ENCODE data around the gene ITGA11.

Gene ITGA11

GRCh38 chr15:68396068-68396467 is 35.9 kb downstream of the ITGA11 start:
- no peak overlapping the region for H3K27ac Mint-ChIP-seq
- no peak for ATAC-seq (replicated peaks)
- H3K4me3 Mint-ChIP-seq: no peak overlapping the region
- DNase-seq: no peak
- no peaks in the 10 kb centered on the region for H3K4me1 Mint-ChIP-seq (ENCODE audit: low read depth in 2 of 2)
- H3K27me3 Mint-ChIP-seq: peaks cover 0 to 50% of the 10 kb centered on the region in 2 donors
- H3K36me3 Mint-ChIP-seq (ENCODE audit: insufficient read depth): no peaks in the 10 kb centered on the region
- no peaks in the 10 kb centered on the region for H3K9me3 Mint-ChIP-seq

- peaks cover 0 to 62% of the 10 kb centered on the region in 2 donors for H3K27me3 Mint-ChIP-seq
- H3K9me3 Mint-ChIP-seq: no peaks in the 10 kb centered on the region
- ATAC-seq (replicated peaks) (no peak), DNase-seq (no peak)
- no peak overlapping the region for H3K4me3 Mint-ChIP-seq
- H3K36me3 Mint-ChIP-seq (ENCODE audit: insufficient read depth): no peaks in the 10 kb centered on the region
- no peak overlapping the region for H3K27ac Mint-ChIP-seq
- no peaks in the 10 kb centered on the region for H3K4me1 Mint-ChIP-seq (ENCODE audit: low read depth in 2 of 2)
Observed at GRCh38 chr15:68391121-68391520, 40.8 kb downstream of the ITGA11 start.

GRCh38 chr15:68389936-68390817 is 41.8 kb downstream of the ITGA11 start:
- Mint-ChIP-seq H3K4me1 (ENCODE audit: low read depth in 2 of 2) (no peaks in the 10 kb centered on the region), H3K4me3 (no peak overlapping the region), H3K27ac (no peak overlapping the region), H3K36me3 (ENCODE audit: insufficient read depth) (no peaks in the 10 kb centered on the region), H3K27me3 (peaks cover 0 to 52% of the 10 kb centered on the region in 2 donors), H3K9me3 (no peaks in the 10 kb centered on the region)
- no peak for DNase-seq
- ATAC-seq (replicated peaks): no peak

DNA sequence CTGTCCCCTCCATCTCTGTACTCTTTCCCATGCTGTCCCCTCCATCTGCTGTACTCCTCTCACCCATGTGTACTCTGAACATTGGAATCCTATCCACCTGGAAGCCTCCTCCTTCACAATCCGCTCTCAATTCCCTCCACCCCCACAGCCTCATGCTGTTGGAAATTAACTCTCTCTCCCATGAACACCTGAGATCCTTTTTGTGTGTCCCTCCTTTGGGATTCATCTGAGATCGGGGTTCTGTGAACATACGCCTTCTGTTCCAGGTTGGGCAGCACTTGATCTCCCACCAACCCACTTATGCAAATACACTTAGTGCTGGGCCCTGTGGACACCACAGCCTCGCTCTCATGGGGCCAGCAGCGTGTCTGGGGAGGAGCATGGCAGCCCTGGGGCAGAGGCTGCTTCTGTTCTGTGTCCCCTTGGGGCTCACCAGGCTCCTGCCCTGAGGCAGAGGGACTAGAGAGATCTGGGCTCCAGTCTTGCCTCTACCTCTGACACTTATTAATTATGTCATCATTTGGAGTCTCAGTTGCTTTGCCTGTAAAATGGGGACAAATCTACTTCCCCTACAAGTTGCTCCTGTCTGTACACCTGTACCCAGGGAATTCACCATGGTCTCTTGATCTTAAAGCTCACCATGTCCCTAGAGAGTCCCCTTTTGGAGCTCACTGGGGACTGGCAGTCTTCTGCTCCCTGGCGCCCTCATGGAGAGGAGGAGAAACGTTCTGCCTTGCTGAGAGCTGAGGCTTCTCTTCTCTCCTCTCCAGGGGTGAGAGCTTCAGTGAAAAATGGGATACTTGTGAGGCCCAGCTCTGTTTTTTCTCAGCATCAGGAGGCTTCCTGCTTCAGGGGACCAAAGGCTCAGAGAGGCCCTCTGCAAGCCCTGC is 42.7 kb downstream of the ITGA11 start:
- Mint-ChIP-seq H3K4me3 (no peak overlapping the region), H3K27me3 (peaks cover 0 to 44% of the 10 kb centered on the region in 2 donors), H3K9me3 (no peaks in the 10 kb centered on the region), H3K36me3 (ENCODE audit: insufficient read depth) (no peaks in the 10 kb centered on the region), H3K4me1 (ENCODE audit: low read depth in 2 of 2) (no peaks in the 10 kb centered on the region), H3K27ac (no peak overlapping the region)
- no peak for ATAC-seq (replicated peaks)
- no peak for DNase-seq

DNA sequence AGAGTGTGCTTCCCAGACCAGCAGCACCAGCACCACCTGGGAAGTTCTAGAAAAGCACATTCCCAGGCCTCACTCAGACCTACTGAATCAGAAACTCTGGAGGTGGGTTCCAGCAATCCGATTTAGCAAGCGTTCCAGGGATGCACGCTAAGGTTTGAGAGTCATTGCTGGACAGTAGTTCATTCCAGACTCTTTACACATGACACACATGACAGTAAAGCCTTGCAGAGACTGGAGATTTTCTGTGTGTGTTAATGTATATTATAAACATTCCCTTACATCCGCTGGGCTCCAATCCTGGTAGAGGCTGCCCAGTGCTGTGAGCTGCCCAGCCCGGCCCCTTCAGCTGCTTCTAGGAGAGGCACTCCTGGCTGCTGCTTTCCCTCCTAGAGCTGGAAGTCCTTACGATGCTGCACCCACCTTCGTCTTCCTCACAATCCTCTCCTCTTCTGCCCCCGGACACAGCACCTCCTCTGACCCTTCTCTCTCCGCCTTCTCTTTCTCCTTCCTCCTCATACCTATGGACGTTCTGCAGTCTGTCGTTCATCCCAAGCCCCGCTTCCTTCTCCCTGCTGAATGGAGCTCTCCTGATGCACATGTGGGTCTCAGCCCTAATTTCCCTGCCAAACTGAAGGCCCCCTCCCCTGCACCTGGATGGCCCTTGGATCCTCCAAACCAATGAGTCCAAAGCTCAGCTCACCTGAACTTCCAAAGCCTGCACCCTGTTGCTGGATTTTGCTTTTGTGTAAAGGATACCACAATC is 44.4 kb downstream of the ITGA11 start:
- Mint-ChIP-seq H3K27me3 (peaks cover 9 to 33% of the 10 kb centered on the region in 2 donors), H3K27ac (no peak overlapping the region), H3K36me3 (ENCODE audit: insufficient read depth) (peaks cover under 1% of the 10 kb centered on the region), H3K9me3 (no peaks in the 10 kb centered on the region), H3K4me3 (no peak overlapping the region), H3K4me1 (ENCODE audit: low read depth in 2 of 2) (no peaks in the 10 kb centered on the region)
- DNase-seq: no peak
- no peak for ATAC-seq (replicated peaks)

DNA sequence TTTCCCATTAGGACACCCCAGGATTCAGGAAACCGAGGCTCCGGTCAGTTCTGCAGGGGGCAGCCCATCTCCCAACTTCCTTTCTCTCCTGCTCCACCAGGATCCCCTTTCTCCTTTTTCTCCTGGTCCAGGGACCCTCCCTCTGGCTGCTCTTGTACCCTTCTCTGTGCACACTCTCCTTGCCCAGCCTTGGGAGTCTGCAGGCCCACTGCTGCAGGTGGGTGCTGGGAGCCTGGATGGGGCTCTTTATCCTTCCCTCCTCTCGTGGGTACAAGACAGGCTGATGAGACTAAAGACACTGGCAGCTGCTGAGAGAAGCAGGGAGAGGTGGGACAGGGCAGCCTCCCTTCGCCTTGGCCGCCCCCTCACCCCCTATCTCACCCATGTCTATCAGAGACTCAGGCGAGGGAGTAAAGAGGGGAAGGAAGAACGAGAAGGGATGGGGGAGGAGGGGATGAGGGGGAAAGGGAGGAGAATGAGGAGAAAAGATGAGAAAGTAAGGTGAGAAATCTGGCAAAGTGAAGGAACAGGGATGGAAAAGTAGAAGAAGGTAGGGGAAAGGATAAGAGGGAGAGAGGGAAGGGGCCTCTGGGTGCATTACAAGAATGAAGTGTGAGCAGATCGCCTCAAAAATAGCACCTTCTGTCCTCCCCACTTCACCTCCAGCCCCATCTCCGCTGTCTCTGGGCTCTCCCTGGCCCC is 45.2 kb downstream of the ITGA11 start:
- H3K9me3 Mint-ChIP-seq: no peaks in the 10 kb centered on the region
- H3K36me3 Mint-ChIP-seq (ENCODE audit: insufficient read depth): peaks cover 2% of the 10 kb centered on the region
- no peak overlapping the region for H3K4me3 Mint-ChIP-seq
- peaks cover 9 to 27% of the 10 kb centered on the region in 2 donors for H3K27me3 Mint-ChIP-seq
- H3K4me1 Mint-ChIP-seq (ENCODE audit: low read depth in 2 of 2): no peaks in the 10 kb centered on the region
- DNase-seq (no peak), ATAC-seq (replicated peaks) (no peak)
- H3K27ac Mint-ChIP-seq: no peak overlapping the region

DNA sequence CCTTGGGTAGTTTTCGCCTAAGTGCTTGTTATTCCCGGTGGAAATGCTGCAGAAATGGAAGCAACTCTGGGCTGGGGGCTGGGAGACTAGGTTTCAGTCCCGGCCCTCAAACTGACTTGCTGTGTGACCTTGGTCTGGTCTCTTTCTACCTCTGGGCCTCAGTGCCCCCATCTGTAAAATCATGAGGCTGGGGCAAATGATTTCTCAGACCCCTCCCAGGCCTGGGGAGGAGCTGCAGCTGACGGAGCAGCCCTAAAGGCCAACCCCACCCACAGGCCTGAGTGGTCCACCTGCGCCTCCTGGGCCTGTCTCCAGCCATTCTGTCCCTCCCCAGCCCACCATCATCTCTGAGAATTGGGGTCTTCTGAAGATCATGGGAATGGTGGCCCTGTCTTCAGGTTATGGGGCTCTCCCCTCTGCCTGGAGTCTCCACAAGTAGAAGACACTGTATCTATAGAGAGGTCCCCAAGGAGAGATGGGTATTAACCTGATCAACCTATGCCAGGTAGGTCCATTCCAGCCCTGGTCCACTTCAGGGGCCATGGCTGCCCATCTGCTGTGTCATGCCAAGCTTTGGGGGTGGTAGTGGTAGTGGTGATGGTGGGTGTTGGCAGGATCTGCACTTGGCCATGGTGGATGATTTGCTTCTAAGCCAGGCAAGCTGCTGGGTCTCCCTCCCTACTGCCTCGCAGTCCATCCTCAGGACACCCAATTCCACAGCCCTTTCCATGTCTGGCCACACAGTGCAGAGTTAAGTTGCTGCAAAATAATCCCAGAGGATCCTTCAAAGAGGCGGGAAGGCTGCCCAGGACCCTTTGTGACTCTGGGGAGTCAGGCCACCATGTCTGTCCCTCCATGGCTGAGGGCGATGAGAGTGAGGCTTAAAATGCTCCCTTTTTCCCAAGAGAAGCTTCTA is 46.0 kb downstream of the ITGA11 start:
- no peak overlapping the region for H3K27ac Mint-ChIP-seq
- no peak overlapping the region for H3K4me3 Mint-ChIP-seq
- H3K9me3 Mint-ChIP-seq: no peaks in the 10 kb centered on the region
- no peak for ATAC-seq (replicated peaks)
- peaks cover 2% of the 10 kb centered on the region for H3K36me3 Mint-ChIP-seq (ENCODE audit: insufficient read depth)
- no peaks in the 10 kb centered on the region for H3K4me1 Mint-ChIP-seq (ENCODE audit: low read depth in 2 of 2)
- peaks cover 9 to 22% of the 10 kb centered on the region in 2 donors for H3K27me3 Mint-ChIP-seq
- DNase-seq: no peak

DNA sequence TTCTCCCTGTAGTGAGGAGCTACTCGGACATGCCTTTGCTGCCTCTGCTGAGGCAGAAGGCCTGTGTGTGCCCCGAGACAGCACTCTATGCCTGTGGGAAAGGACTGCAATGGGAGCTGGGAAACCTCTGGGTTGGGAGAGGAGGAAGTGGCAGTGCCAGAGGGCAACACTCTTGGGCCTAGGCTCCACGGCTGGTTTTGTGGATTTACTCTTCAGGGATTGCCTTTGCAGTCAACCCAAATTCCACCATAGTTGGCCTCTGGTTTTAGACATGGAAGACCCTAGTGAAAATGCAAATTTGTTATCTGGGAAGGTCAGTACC is 46.8 kb downstream of the ITGA11 start:
- Mint-ChIP-seq H3K27ac (no peak overlapping the region), H3K4me1 (ENCODE audit: low read depth in 2 of 2) (no peaks in the 10 kb centered on the region), H3K4me3 (no peak overlapping the region), H3K9me3 (no peaks in the 10 kb centered on the region), H3K36me3 (ENCODE audit: insufficient read depth) (peaks cover 2% of the 10 kb centered on the region), H3K27me3 (peaks cover 9 to 15% of the 10 kb centered on the region in 2 donors)
- DNase-seq (no peak), ATAC-seq (replicated peaks) (no peak)

DNA sequence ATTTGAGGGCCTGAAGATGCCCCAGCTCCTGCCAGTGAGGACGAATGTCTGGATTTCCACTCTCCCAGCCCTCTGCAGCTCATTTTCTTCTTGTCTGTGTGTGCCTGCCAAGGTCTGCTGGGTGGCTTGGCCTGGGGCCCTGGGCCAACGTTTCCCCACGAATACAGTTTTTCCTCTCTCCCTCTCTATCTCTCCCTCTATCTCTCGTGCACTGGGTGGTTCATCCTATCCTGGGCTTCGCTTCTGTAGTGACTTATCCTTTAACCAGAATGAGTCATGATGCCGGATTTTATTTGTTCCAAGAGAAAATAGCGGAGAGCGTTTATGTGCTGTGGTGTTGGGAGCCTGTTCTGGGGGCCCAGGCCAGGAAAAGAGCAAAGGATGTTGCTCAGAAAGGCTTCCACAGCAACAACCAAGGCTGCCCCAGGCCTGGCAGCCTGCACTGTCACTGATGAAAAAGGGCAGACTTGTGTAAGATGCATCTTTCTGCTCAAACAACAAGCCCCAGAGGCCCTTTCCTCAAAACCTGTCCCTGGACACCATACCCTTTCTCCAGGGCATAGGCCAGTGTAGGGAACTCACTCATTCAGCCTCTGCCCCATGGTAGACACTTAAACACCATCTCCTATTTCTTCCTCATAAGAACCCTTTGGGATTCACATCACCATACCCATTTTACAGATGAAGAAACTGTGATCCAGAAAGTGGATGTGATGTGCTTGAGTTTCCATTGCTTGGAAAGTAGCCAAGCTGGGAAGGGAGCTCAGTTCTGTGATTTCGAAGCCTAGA is 47.3 kb downstream of the ITGA11 start:
- DNase-seq (no peak), ATAC-seq (replicated peaks) (no peak)
- H3K27me3 Mint-ChIP-seq: peaks cover 9% of the 10 kb centered on the region in 2 donors
- no peak overlapping the region for H3K27ac Mint-ChIP-seq
- no peak overlapping the region for H3K4me3 Mint-ChIP-seq
- no peaks in the 10 kb centered on the region for H3K4me1 Mint-ChIP-seq (ENCODE audit: low read depth in 2 of 2)
- H3K36me3 Mint-ChIP-seq (ENCODE audit: insufficient read depth): peaks cover 2% of the 10 kb centered on the region
- no peaks in the 10 kb centered on the region for H3K9me3 Mint-ChIP-seq

DNA sequence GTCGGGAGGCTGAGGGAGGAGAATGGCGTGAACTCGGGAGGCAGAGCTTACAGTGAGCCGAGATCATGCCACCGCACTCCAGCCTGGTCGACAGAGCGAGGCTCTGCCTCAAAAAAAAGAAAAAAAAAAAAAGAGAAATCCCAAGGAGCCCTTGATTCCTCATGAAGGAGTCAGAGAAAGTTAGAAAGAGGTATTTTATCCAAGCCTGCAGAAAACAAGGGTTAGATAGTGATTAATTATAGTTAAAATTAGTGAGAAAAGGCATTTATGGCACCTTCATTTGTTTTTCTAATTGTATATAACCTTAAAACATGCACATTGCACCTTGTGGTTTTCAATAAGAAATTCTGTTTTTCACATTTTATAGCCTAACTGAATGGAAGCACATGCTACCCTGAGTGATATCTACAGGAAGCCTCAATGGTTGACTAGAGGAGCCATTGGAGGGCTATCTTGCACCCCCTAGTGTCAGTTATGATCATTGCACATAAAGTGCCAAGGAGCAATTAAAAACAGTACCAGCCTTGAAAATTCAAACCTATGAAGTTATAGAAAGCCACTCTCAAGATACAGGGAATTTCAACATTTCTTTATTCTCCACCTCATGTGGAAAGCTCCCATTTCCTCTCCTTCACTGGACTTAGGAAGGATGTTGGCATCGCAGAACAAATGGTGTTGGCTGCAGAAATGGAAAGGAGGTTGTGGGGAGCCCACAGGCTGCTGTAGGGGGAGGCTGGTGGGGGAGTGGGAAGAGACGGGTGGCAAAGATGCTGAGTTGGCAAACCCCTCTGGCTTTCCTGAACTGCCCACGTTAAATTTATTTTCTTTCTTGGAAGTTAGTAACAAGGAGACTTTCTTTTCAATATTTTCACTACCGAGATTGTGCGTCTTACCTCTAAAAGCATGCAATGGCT is 48.5 kb downstream of the ITGA11 start:
- DNase-seq (peak; percentile 16 to 46 (median 21)), ATAC-seq (replicated peaks) (no peak)
- no peak overlapping the region for H3K27ac Mint-ChIP-seq
- H3K36me3 Mint-ChIP-seq (ENCODE audit: insufficient read depth): peaks cover 2% of the 10 kb centered on the region
- H3K4me1 Mint-ChIP-seq (ENCODE audit: low read depth in 2 of 2): no peaks in the 10 kb centered on the region
- H3K9me3 Mint-ChIP-seq: no peaks in the 10 kb centered on the region
- H3K27me3 Mint-ChIP-seq: peaks cover 9% of the 10 kb centered on the region in 2 donors
- no peak overlapping the region for H3K4me3 Mint-ChIP-seq
